Measurements from ENCODE around the gene GSTO1.

- TF ChIP-seq CTCF (IDR thresholded peaks at IDR 0.05) (no peak), POLR2A (IDR thresholded peaks at IDR 0.05) (no peak)
Observed at GRCh38 chr10:104259999-104260774, 5.5 kb downstream of the GSTO1 start.
